Fibroblast of mammary gland (primary cell): ENCODE data around the gene CEP128.
A peak's percentile ranks its signal among the peaks of the same experiment; 100 is the strongest.

Source experiments
- DNase-seq: peaks from one replicate; pipeline ENCODE4 v3.0.0-alpha.2; 2010; ENCODE audit warnings: low read depth
- H3K4me3 ChIP-seq: 2 replicates; pipeline ENCODE4 v1.5.1; 2011; ENCODE audit warnings: low read depth, mild to moderate bottlenecking, low read length, moderate library complexity; ENCODE audit not compliant: control insufficient read depth
- TF ChIP-seq, protein P1 (sequence below): conservative IDR thresholded peaks from 2 replicates; pipeline ENCODE4 v1.5.1; 2011; ENCODE audit warnings: low read depth, low read length, inconsistent platforms; ENCODE audit not compliant: control insufficient read depth, insufficient read depth

The CEP128 gene

DNA sequence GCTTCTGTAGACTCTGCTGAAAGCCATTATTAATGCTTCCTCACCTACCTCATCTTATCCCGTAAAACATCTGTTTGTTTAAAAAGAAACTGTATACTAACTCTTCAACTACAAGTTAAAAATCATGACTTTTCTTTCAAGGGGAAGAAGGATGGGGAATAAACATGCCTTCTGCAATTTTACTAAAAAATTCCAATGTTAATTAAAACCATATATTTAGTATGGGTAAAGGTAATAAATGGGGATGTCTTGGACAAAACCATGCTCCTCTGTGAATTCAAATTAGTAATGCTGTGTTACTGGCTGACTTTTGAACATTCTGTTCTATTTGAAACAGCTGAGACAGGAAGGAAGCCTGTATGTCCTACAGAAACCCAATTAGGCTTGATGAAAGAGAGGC, 419.1 kb downstream of the CEP128 start:
- TF ChIP-seq, protein P1, sequence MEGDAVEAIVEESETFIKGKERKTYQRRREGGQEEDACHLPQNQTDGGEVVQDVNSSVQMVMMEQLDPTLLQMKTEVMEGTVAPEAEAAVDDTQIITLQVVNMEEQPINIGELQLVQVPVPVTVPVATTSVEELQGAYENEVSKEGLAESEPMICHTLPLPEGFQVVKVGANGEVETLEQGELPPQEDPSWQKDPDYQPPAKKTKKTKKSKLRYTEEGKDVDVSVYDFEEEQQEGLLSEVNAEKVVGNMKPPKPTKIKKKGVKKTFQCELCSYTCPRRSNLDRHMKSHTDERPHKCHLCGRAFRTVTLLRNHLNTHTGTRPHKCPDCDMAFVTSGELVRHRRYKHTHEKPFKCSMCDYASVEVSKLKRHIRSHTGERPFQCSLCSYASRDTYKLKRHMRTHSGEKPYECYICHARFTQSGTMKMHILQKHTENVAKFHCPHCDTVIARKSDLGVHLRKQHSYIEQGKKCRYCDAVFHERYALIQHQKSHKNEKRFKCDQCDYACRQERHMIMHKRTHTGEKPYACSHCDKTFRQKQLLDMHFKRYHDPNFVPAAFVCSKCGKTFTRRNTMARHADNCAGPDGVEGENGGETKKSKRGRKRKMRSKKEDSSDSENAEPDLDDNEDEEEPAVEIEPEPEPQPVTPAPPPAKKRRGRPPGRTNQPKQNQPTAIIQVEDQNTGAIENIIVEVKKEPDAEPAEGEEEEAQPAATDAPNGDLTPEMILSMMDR, result no peak
- DNase-seq, result peak; percentile 47
- no peak overlapping the region for H3K4me3 ChIP-seq

DNA sequence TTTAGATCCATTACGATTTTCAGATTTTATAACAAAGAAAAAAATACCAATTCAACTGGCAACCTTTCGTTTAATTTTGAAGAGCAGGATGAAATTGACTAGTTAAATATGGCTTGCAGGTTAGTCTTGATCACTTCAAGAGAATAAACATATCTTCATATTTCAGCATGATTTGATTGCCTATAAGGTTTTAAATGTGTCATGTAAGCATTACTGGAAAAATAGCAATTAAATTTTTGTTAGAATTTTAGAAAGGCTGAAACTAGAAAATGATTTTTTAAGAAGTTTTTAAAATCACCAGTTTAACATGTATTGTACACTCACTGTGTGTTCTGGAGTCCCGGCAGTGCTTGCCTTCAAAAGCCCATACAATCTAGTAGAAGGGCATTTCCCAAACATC, 420.1 kb downstream of the CEP128 start:
- H3K4me3 ChIP-seq, result no peak overlapping the region
- TF ChIP-seq, protein P1, result no peak
- DNase-seq, result no peak

DNA sequence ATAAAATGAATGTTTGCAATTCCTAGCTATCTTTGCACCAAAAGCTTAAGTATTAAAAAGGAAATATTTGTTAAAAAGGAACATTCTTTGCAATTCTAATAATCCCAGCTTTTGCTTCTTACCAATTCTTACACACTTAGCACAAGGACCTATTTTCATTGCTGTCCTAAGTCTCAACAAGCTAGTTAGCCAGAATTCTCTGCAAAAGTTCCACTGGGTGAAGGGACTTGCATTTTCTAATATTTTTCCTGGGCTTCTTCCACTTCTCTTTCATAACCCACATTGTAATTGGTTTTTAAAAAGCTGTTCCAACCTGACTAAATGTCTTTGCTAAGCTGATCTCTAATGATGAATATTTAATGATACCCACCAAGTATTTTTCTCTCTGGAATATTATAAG, 422.5 kb downstream of the CEP128 start:
- TF ChIP-seq, protein P1, result no peak

DNA sequence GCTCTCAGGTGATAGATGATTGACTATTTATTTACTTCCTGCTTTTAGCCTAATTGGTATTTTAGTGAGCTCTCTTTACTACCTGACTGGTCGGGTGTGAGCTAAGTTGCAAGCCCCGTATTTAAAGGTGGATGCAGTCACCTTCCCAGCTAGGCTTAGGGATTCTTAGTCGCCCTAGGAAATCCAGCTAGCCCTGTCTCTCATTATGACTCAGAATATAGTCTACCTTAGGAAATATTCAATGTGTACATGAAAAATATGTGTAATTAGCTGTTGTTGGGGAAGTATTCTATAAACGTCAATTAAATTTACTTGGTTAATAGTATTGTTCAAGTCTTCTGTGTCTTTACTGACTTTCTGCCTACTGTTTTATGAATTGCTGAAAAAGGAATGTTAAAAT, 423.4 kb downstream of the CEP128 start:
- H3K4me3 ChIP-seq, result no peak overlapping the region
- no peak for DNase-seq
- TF ChIP-seq, protein P1, result no peak

More for the DNA sequence above, 422.5 kb downstream of the CEP128 start:
- DNase-seq, result no peak
- no peak overlapping the region for H3K4me3 ChIP-seq

DNA sequence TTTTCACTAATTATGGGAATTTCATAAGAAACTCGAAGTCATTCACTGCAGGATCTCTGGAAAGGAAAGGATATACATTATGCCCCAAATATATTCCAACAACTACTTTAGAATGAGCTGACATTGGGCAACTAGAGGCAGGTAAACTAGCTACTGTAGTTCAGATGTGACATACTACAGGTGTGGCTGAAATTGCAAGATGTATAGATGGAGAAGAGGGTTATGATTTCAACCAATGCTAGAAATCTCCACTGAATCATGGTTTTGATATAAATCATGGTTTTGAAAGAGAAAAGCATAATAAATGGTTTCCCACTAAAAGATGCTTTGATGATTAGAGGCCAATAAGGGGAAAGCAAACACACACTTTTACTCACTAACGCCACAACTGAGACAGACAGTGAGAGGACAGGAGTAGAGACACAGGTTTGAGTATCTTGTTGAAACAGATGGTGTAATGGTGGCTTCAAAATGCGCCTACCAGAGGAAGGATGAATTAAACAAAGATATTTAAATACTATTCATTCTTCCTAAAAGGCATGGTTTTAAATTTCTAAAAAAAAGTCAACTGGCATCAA, 434.2 kb downstream of the CEP128 start:
- H3K4me3 ChIP-seq, result no peak overlapping the region
- TF ChIP-seq, protein P1, result no peak
- no peak for DNase-seq

DNA sequence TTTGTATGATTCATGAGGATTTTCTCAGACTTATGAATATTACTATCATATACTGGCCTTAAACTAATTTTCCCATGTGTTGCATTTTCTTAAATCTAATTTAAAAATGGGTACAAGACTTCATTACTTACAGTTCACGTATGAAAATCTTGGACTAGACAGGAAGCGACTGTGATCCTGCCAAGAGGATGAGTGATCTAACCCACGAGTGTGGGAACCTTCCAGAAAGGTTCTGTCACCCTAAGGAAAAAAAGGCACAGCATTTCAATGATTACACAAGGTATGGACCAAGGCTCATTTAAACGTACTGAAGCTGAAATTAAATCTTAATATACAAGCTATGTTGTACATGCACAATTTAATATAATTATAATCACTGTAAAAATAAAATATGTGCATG, 436.8 kb downstream of the CEP128 start:
- H3K4me3 ChIP-seq, result no peak overlapping the region
- peak; percentile 28 for DNase-seq

More for the DNA sequence above, 436.8 kb downstream of the CEP128 start:
- TF ChIP-seq, protein P1, result no peak
